Uterus (tissue), 4 donors: ENCODE results near the gene ETS1. TPM values are rescaled to one million over a fixed set of nuclear protein-coding genes. Genes with fewer than 3 reads are reported as not detected.
A peak's percentile ranks its signal among the peaks of the same experiment; 100 is the strongest.

ENCODE experiments used
- DNase-seq, 2 donors: peaks; one replicate each; pipeline ENCODE4 v3.0.0-alpha.2; 2019 to 2020
- H3K27ac ChIP-seq, 2 donors: fragments of 200-600 bp; sonication (generic); 1 replicate in 1 of 2; 2 replicates in 1 of 2; pipeline ENCODE4 v1.5.1; 2016 to 2018
- H3K27me3 ChIP-seq, 2 donors: fragments of 200-600 bp; sonication (generic); one replicate each; pipeline ENCODE4 v1.5.1; 2018 to 2019; ENCODE audit warnings: control low read depth in 1 of 2
- H3K36me3 ChIP-seq, 2 donors: fragments of 200-600 bp; sonication (generic); one replicate each; pipeline ENCODE4 v1.5.1; 2019; ENCODE audit warnings: control low read depth in 1 of 2
- H3K4me1 ChIP-seq, 2 donors: fragments of 200-600 bp; sonication (generic); one replicate each; pipeline ENCODE4 v1.5.1; 2018 to 2019; ENCODE audit warnings: control low read depth in 1 of 2
- H3K4me3 ChIP-seq, 2 donors: fragments of 200-600 bp; sonication (generic); 1 replicate in 1 of 2; 2 replicates in 1 of 2; pipeline ENCODE4 v1.5.1; 2018 to 2019; ENCODE audit warnings: mild to moderate bottlenecking in 1 of 2
- H3K9me3 ChIP-seq, 2 donors: fragments of 200-600 bp; sonication (generic); one replicate each; pipeline ENCODE4 v1.5.1; 2019; ENCODE audit warnings: control low read depth in 1 of 2
- CTCF ChIP-seq, 4 experiments: fragments of 200-600 bp in 2 of 4; fragments of 450-650 bp in 2 of 4; sonication (generic) in 2 of 4; IDR thresholded peaks; one replicate each; pipeline ENCODE4 v1.5.1; 2016 to 2019; ENCODE audit warnings: antibody characterized with exemption in 4 of 4, mild to moderate bottlenecking in 2 of 4, moderate library complexity in 1 of 4
- POLR2A ChIP-seq, 2 donors: fragments of 450-650 bp; IDR thresholded peaks; one replicate each; pipeline ENCODE4 v1.6.1; 2016; ENCODE audit warnings: antibody characterized with exemption in 2 of 2, mild to moderate bottlenecking in 1 of 2, moderate library complexity in 1 of 2
- intact Hi-C: fragments of 100-400 bp; cut with DNase I; formaldehyde crosslinking; loops from one replicate; pipeline ENCODE4 v1.15.1; 2023; ENCODE audit warnings: low total_unique reads
- total RNA-seq, 4 donors: library from RNA; depleted of rRNA in 3 of 4; stranded (reverse); fragments of >200 nt in 3 of 4; gene quantifications; one replicate each; pipeline versions ENCODE4 v1.1.0 to v1.2.4, GENCODE V29; 2014 to 2023
- donor health status: DM: yes; HTN: yes; CAD: no.

ETS1 gene
- total RNA-seq, 4 donors from 2014 or later = 24.1 to 80.9 (median 58.3) TPM

- H3K4me3 ChIP-seq = no peak overlapping the region
- no peak overlapping the region for H3K27ac ChIP-seq
- no peaks in the 10 kb centered on the region for H3K36me3 ChIP-seq
- DNase-seq = no peak
- no peaks in the 10 kb centered on the region for H3K9me3 ChIP-seq
- TF ChIP-seq POLR2A (IDR thresholded peaks at IDR 0.05) (no peak), CTCF (IDR thresholded peaks at IDR 0.05) (no peak)
- intact Hi-C loops = no loop called here
- H3K27me3 ChIP-seq = no peaks in the 10 kb centered on the region
- no peaks in the 10 kb centered on the region for H3K4me1 ChIP-seq
Measured at GRCh38 chr11:128531588-128531987, 55.8 kb downstream of the ETS1 start.

GRCh38 chr11:128530118-128531074 lies 57.0 kb downstream of the ETS1 start:
- H3K4me3 ChIP-seq = no peak overlapping the region
- intact Hi-C loops = no loop called here
- no peaks in the 10 kb centered on the region for H3K27me3 ChIP-seq
- H3K4me1 ChIP-seq = no peaks in the 10 kb centered on the region
- no peaks in the 10 kb centered on the region for H3K9me3 ChIP-seq
- peak; percentile 80 to 88 for DNase-seq
- H3K27ac ChIP-seq = peak overlapping the region; percentile 14 to 51
- no peaks in the 10 kb centered on the region for H3K36me3 ChIP-seq
- TF ChIP-seq POLR2A (IDR thresholded peaks at IDR 0.05) (no peak), CTCF (IDR thresholded peaks at IDR 0.05) (no peak)

- no peak overlapping the region for H3K4me3 ChIP-seq
- TF ChIP-seq POLR2A (IDR thresholded peaks at IDR 0.05) (no peak), CTCF (IDR thresholded peaks at IDR 0.05) (no peak)
- H3K27me3 ChIP-seq = no peaks in the 10 kb centered on the region
- intact Hi-C loops = loop anchor here (10.0 kb wide), 1 partner anchor 123 kb away; no protein-coding TSS in a partner anchor
- H3K9me3 ChIP-seq = no peaks in the 10 kb centered on the region
- no peak overlapping the region for H3K27ac ChIP-seq
- no peaks in the 10 kb centered on the region for H3K4me1 ChIP-seq
- H3K36me3 ChIP-seq = no peaks in the 10 kb centered on the region
- no peak for DNase-seq
Measured at GRCh38 chr11:128528294-128528693, 59.1 kb downstream of the ETS1 start.

GRCh38 chr11:128527046-128527445 lies 60.3 kb downstream of the ETS1 start:
- Histone ChIP-seq H3K9me3 (no peaks in the 10 kb centered on the region), H3K4me3 (no peak overlapping the region), H3K27me3 (no peaks in the 10 kb centered on the region), H3K27ac (no peak overlapping the region), H3K36me3 (no peaks in the 10 kb centered on the region), H3K4me1 (no peaks in the 10 kb centered on the region)
- TF ChIP-seq CTCF (IDR thresholded peaks at IDR 0.05) (no peak), POLR2A (IDR thresholded peaks at IDR 0.05) (no peak)
- intact Hi-C loops = loop anchor here (10.0 kb wide), 1 partner anchor 122 kb away; no protein-coding TSS in a partner anchor
- DNase-seq = no peak
